GM18867 (cell line): ENCODE measurements around the gene CFLAR.
"Not testable (repeated sequence)": the region's sequence is repeated elsewhere in the genome, so short reads cannot be mapped to it uniquely, and the experiment has no call there.

Experiments used
- ATAC-seq: cut with Tn5 transposase; IDR thresholded peaks from one replicate; pipeline ENCODE4 v1.9.1; 2021; ENCODE audit warnings: mild to moderate bottlenecking, moderate library complexity; ENCODE audit not compliant: unreplicated experiment

The CFLAR gene

GRCh38 chr2:201116115-201116958, at the start of gene CFLAR:
CFLAR (plus strand) TSS chr2:201116164; CDS start chr2:201129866, 13,702 bp downstream.
- peak; percentile 37 for ATAC-seq

GRCh38 chr2:201070948-201071478, 45.0 kb upstream of the CFLAR start:
- ATAC-seq = peak; percentile 19

GRCh38 chr2:201071479-201072200, 44.3 kb upstream of the CFLAR start, which contains the start of the genes HYCC2 and NDUFB3:
HYCC2 (minus strand) TSS chr2:201071671; CDS start chr2:201024009, 47,662 bp downstream.
NDUFB3 (plus strand) TSS chr2:201072001; CDS start chr2:201078883, 6,882 bp downstream.
- peak; percentile 97 for ATAC-seq

- peak; percentile 1 for ATAC-seq
These were observed 43.8 kb upstream of the CFLAR start for GRCh38 chr2:201072201-201072530.

- ATAC-seq = no peak
These were observed 42.9 kb upstream of the CFLAR start for GRCh38 chr2:201073071-201073470.

GRCh38 chr2:201074996-201075395, 41.0 kb upstream of the CFLAR start:
- ATAC-seq = no peak

- ATAC-seq = no peak
These were observed 31.1 kb upstream of the CFLAR start for GRCh38 chr2:201084863-201085262.

- no peak for ATAC-seq
These were observed 25.4 kb upstream of the CFLAR start for GRCh38 chr2:201090574-201090973.

GRCh38 chr2:201093573-201093972, 22.4 kb upstream of the CFLAR start:
- ATAC-seq = no peak

- ATAC-seq = no peak
These were observed 15.5 kb upstream of the CFLAR start for GRCh38 chr2:201100497-201100896.

- no peak for ATAC-seq
These were observed 10.2 kb upstream of the CFLAR start for GRCh38 chr2:201105759-201106158.

- no peak for ATAC-seq
These were observed 8.3 kb upstream of the CFLAR start for GRCh38 chr2:201107624-201108023.

GRCh38 chr2:201108341-201108740, 7.6 kb upstream of the CFLAR start:
- ATAC-seq = no peak

- ATAC-seq = no peak
These were observed 6.8 kb upstream of the CFLAR start for GRCh38 chr2:201109186-201109585.

- no peak for ATAC-seq
These were observed 5.3 kb upstream of the CFLAR start for GRCh38 chr2:201110615-201111014.

GRCh38 chr2:201111096-201111495, 4.9 kb upstream of the CFLAR start:
- no peak for ATAC-seq

GRCh38 chr2:201114350-201114749, 1.6 kb upstream of the CFLAR start:
- no peak for ATAC-seq

GRCh38 chr2:201114846-201115245, 1.1 kb upstream of the CFLAR start:
- ATAC-seq = no peak

- peak; percentile 26 for ATAC-seq
These were observed 1.2 kb downstream of the CFLAR start for GRCh38 chr2:201116959-201117734.

- not testable (repeated sequence) for ATAC-seq
These were observed 1.8 kb downstream of the CFLAR start for GRCh38 chr2:201117735-201118094.
